DOHH2 (cell line): ENCODE results near the gene PSTPIP1.

Experiments
- H3F3A ChIP-seq: fragments of 200-600 bp; sonication (generic), shearing (Covaris generic); 2 replicates; pipeline ENCODE4 v1.6.0; 2016; ENCODE audit warnings: antibody characterized with exemption, mild to moderate bottlenecking; ENCODE audit not compliant: control insufficient read depth, insufficient read depth
- H3K27ac ChIP-seq: fragments of 200-600 bp; sonication (generic); 2 replicates; pipeline ENCODE4 v1.5.1; 2014; ENCODE audit warnings: low read depth, mild to moderate bottlenecking, low read length, moderate library complexity
- H3K27me3 ChIP-seq: fragments of 200-600 bp; sonication (generic); 2 replicates; pipeline ENCODE4 v1.6.1; 2014; ENCODE audit warnings: mild to moderate bottlenecking, low read length, mixed read lengths; ENCODE audit not compliant: control insufficient read depth
- H3K36me3 ChIP-seq: fragments of 200-600 bp; sonication (generic); 2 replicates; pipeline ENCODE4 v1.6.1; 2014; ENCODE audit warnings: mild to moderate bottlenecking, low read length, moderate library complexity, mixed read lengths; ENCODE audit not compliant: control insufficient read depth
- H3K4me1 ChIP-seq: fragments of 200-600 bp; sonication (generic); 2 replicates; pipeline ENCODE4 v1.6.1; 2014; ENCODE audit warnings: mild to moderate bottlenecking, low read length, mixed read lengths; ENCODE audit not compliant: control insufficient read depth
- H3K4me2 ChIP-seq: fragments of 200-600 bp; sonication (generic); 2 replicates; pipeline ENCODE4 v1.6.0; 2014; ENCODE audit warnings: mild to moderate bottlenecking, low read length, moderate library complexity
- H3K4me3 ChIP-seq: fragments of 200-600 bp; sonication (generic); 2 replicates; pipeline ENCODE4 v1.5.1; 2014; ENCODE audit warnings: mild to moderate bottlenecking, low read length, mixed read lengths
- H3K79me2 ChIP-seq: fragments of 200-600 bp; sonication (generic); 2 replicates; pipeline ENCODE4 v1.6.1; 2014; ENCODE audit warnings: mild to moderate bottlenecking, low read length, mixed read lengths; ENCODE audit not compliant: control insufficient read depth
- H3K9me2 ChIP-seq: fragments of 200-600 bp; sonication (generic); replicated peaks from 2 replicates; pipeline ENCODE4 v1.6.1; 2014; ENCODE audit warnings: mild to moderate bottlenecking, low read length, mixed read lengths; ENCODE audit not compliant: control insufficient read depth
- H3K9me3 ChIP-seq: fragments of 200-600 bp; sonication (generic); 2 replicates; pipeline ENCODE4 v1.6.1; 2014; ENCODE audit warnings: antibody characterized with exemption, low read length, mixed read lengths; ENCODE audit not compliant: control insufficient read depth, insufficient read depth
- H4K20me1 ChIP-seq: fragments of 200-600 bp; sonication (generic); 2 replicates; pipeline ENCODE4 v1.6.0; 2014; ENCODE audit warnings: low read depth, mild to moderate bottlenecking, antibody characterized with exemption, low read length, moderate library complexity; ENCODE audit not compliant: control insufficient read depth, insufficient read depth
- EZH2phosphoT487 ChIP-seq: fragments of 200-600 bp; sonication (generic); IDR thresholded peaks from 2 replicates; pipeline ENCODE4 v1.6.1; 2017; ENCODE audit warnings: borderline replicate concordance, mild to moderate bottlenecking, antibody characterized with exemption, low read length, moderate library complexity, mixed read lengths
- TF ChIP-seq, protein P1 (sequence below): fragments of 200-600 bp; sonication (generic); IDR thresholded peaks from one replicate; pipeline ENCODE4 v1.5.1; 2014; ENCODE audit warnings: antibody characterized with exemption, mild to moderate bottlenecking, low read depth, low read length; ENCODE audit not compliant: poor library complexity, severe bottlenecking

The PSTPIP1 gene

DNA sequence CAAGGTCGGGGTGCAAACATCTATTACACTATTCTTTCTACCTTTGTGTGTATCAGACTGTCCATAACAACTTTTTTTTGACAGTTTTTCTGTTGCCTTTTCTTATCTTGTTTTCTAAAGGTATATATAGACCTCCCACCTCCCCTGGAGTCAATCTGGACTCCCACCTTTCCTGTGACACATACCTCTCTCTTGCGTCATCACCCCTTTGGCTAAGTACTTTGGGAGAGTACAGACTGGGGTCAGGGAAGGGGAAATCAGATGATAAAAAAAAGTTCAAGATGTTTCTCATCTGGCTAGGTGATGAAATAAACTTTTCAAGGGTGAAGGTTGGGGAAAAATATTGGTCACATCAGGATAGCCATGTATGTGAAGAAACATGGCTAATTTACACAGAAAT, 58.8 kb downstream of the PSTPIP1 start:
- H3K4me3 ChIP-seq = no peak overlapping the region
- H3K36me3 ChIP-seq = peaks cover 48% of the 10 kb centered on the region
- no peaks in the 10 kb centered on the region for H3K9me2 ChIP-seq
- H3F3A ChIP-seq = no peaks in the 10 kb centered on the region
- no peaks in the 10 kb centered on the region for H3K27me3 ChIP-seq
- H3K79me2 ChIP-seq = peaks cover 31% of the 10 kb centered on the region
- no peaks in the 10 kb centered on the region for H3K9me3 ChIP-seq
- TF ChIP-seq, protein P1, sequence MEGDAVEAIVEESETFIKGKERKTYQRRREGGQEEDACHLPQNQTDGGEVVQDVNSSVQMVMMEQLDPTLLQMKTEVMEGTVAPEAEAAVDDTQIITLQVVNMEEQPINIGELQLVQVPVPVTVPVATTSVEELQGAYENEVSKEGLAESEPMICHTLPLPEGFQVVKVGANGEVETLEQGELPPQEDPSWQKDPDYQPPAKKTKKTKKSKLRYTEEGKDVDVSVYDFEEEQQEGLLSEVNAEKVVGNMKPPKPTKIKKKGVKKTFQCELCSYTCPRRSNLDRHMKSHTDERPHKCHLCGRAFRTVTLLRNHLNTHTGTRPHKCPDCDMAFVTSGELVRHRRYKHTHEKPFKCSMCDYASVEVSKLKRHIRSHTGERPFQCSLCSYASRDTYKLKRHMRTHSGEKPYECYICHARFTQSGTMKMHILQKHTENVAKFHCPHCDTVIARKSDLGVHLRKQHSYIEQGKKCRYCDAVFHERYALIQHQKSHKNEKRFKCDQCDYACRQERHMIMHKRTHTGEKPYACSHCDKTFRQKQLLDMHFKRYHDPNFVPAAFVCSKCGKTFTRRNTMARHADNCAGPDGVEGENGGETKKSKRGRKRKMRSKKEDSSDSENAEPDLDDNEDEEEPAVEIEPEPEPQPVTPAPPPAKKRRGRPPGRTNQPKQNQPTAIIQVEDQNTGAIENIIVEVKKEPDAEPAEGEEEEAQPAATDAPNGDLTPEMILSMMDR = no peak
- TF ChIP-seq EZH2phosphoT487 = no peak
- no peaks in the 10 kb centered on the region for H3K4me1 ChIP-seq
- no peak overlapping the region for H3K4me2 ChIP-seq
- H4K20me1 ChIP-seq = peaks cover 9% of the 10 kb centered on the region; the same call in 1 of the 2 replicates
- no peak overlapping the region for H3K27ac ChIP-seq

GRCh38 chr15:77057072-77057471, 62.1 kb downstream of the PSTPIP1 start:
- Histone ChIP-seq H3K36me3 (peaks cover 34% of the 10 kb centered on the region), H3F3A (no peaks in the 10 kb centered on the region), H3K79me2 (peaks cover 62% of the 10 kb centered on the region), H3K27me3 (no peaks in the 10 kb centered on the region), H3K9me3 (no peaks in the 10 kb centered on the region), H3K27ac (no peak overlapping the region), H4K20me1 (peaks cover 23% of the 10 kb centered on the region), H3K4me3 (no peak overlapping the region), H3K9me2 (no peaks in the 10 kb centered on the region), H3K4me1 (peaks cover 26% of the 10 kb centered on the region), H3K4me2 (no peak overlapping the region)
- TF ChIP-seq EZH2phosphoT487 = no peak
- TF ChIP-seq, protein P1 = no peak

GRCh38 chr15:77057685-77058084, 62.8 kb downstream of the PSTPIP1 start:
- Histone ChIP-seq H3K36me3 (peaks cover 29% of the 10 kb centered on the region), H4K20me1 (peaks cover 23% of the 10 kb centered on the region), H3K9me2 (no peaks in the 10 kb centered on the region), H3K4me3 (no peak overlapping the region), H3K27ac (no peak overlapping the region), H3K4me2 (no peak overlapping the region), H3F3A (peaks cover 3% of the 10 kb centered on the region; the same call in 1 of the 2 replicates), H3K27me3 (no peaks in the 10 kb centered on the region), H3K9me3 (no peaks in the 10 kb centered on the region), H3K79me2 (peaks cover 68% of the 10 kb centered on the region), H3K4me1 (peaks cover 32% of the 10 kb centered on the region)
- TF ChIP-seq, protein P1 = no peak
